ENCODE measurements around the gene CBX1. TPM values are rescaled to one million over a fixed set of nuclear protein-coding genes. Genes with fewer than 3 reads are reported as not detected.
A peak's percentile ranks its signal among the peaks of the same experiment; 100 is the strongest.

CBX1 gene
- total RNA-seq, 3 donors from 2014 or later (not counting 1 experiment from before 2014, with no cell fraction given): 16.9 to 25.4 (median 22.6) TPM

DNA sequence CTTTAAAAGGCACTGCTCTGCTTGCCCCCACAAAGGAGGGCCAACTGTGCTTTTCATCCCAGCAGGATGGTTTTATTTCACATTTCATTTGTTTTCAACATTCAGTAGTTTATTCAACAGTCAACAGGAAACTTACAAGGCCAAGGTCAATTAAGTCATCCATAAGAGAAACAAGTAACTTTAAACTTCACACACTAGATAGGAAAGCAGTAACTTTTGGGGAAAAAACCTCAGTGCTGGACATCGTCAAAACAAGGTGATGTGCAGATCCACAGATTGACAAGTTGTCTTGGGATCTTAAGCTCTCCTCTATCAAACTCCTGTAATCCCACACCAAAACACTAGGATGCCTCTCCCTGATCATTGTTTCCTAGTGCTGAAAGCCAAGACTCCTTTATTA lies 34.6 kb downstream of the CBX1 start:
- no peak for ATAC-seq
- Histone ChIP-seq H3K4me3 (ENCODE audit: low read length) (no peak overlapping the region), H3K27ac (ENCODE audit: low read length) (no peak overlapping the region), H3K9me3 (ENCODE audit: control insufficient read depth, insufficient read depth, low read length) (no peaks in the 10 kb centered on the region), H3K4me1 (ENCODE audit: control insufficient read depth, insufficient read depth, low read length) (no peaks in the 10 kb centered on the region), H3K27me3 (ENCODE audit: control insufficient read depth, insufficient read depth, low read length) (no peaks in the 10 kb centered on the region), H3K36me3 (ENCODE audit: control insufficient read depth, insufficient read depth, low read length) (peaks cover 39% of the 10 kb centered on the region)
- Mint-ChIP-seq H3K36me3 (no peaks in the 10 kb centered on the region), H3K9me3 (no peaks in the 10 kb centered on the region), H3K4me3 (no peak overlapping the region), H3K27ac (peak overlapping the region in 1 of 2 donors; percentile 31), H3K27me3 (ENCODE audit: low read depth in 2 of 2) (no peaks in the 10 kb centered on the region), H3K4me1 (no peaks in the 10 kb centered on the region)
- no peak for DNase-seq
- WGBS (ENCODE audit: insufficient coverage): 100% methylated on average over 1 of the region's 1 CpG
- TF ChIP-seq, protein P1, sequence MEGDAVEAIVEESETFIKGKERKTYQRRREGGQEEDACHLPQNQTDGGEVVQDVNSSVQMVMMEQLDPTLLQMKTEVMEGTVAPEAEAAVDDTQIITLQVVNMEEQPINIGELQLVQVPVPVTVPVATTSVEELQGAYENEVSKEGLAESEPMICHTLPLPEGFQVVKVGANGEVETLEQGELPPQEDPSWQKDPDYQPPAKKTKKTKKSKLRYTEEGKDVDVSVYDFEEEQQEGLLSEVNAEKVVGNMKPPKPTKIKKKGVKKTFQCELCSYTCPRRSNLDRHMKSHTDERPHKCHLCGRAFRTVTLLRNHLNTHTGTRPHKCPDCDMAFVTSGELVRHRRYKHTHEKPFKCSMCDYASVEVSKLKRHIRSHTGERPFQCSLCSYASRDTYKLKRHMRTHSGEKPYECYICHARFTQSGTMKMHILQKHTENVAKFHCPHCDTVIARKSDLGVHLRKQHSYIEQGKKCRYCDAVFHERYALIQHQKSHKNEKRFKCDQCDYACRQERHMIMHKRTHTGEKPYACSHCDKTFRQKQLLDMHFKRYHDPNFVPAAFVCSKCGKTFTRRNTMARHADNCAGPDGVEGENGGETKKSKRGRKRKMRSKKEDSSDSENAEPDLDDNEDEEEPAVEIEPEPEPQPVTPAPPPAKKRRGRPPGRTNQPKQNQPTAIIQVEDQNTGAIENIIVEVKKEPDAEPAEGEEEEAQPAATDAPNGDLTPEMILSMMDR (IDR thresholded peaks at IDR 0.05): no peak
- intact Hi-C loops (cut with micrococcal nuclease): no loop called here

DNA sequence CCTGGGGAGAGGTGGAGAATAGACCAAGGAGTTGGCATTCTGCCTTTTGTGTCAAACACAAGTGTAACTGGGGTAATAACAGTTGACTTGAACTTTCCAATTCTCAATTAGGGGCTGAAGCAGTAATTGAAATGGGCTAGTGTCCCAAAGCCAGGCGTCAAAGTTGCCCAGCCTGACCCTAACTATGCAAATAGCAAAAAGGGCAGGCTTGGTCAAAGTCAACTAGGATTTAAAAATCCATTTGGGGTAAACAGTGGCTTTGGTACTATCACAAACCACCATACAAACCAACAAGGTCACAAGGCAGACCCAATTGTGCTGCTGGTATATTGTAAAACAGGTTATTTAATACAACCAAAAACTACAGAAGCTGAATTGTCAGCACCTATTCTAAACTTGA lies 35.1 kb downstream of the CBX1 start:
- intact Hi-C loops (cut with micrococcal nuclease): no loop called here

DNA sequence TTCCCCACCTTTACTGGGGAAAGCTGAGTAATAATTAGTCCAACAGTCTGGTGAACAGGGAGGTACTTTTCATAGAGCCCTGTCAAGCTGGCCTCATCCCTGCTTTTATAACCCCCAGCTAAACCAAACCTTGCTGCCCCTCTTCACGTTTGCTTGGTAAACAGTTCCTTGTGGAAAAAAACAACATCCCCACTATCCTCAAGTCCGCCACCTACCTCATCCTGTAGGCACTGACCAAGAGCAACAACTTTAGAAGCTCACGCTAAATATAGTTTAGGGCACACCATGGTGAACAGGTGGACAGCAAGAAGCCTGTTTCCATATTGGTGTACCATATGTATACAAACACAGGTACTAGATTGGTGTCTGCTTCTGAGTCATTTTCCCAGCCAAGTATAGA lies 36.6 kb downstream of the CBX1 start:
- Histone ChIP-seq H3K9me3 (ENCODE audit: control insufficient read depth, insufficient read depth, low read length) (no peaks in the 10 kb centered on the region), H3K27me3 (ENCODE audit: control insufficient read depth, insufficient read depth, low read length) (no peaks in the 10 kb centered on the region), H3K4me3 (ENCODE audit: low read length) (no peak overlapping the region), H3K4me1 (ENCODE audit: control insufficient read depth, insufficient read depth, low read length) (no peaks in the 10 kb centered on the region), H3K27ac (ENCODE audit: low read length) (no peak overlapping the region), H3K36me3 (ENCODE audit: control insufficient read depth, insufficient read depth, low read length) (peaks cover 46% of the 10 kb centered on the region)
- ATAC-seq: no peak
- H3K36me3 Mint-ChIP-seq: no peaks in the 10 kb centered on the region
- 91% methylated on average over 3 of the region's 3 CpGs for WGBS (ENCODE audit: insufficient coverage)
- DNase-seq: no peak
- intact Hi-C loops (cut with micrococcal nuclease): no loop called here
- H3K27me3 Mint-ChIP-seq (ENCODE audit: low read depth in 2 of 2): no peaks in the 10 kb centered on the region
- TF ChIP-seq, protein P1 (IDR thresholded peaks at IDR 0.05): no peak
- peak overlapping the region in 1 of 2 donors; percentile 29 for H3K27ac Mint-ChIP-seq
- no peaks in the 10 kb centered on the region for H3K9me3 Mint-ChIP-seq
- H3K4me1 Mint-ChIP-seq: peaks cover 0 to 2% of the 10 kb centered on the region in 2 donors
- no peak overlapping the region for H3K4me3 Mint-ChIP-seq

More for the DNA sequence above, 35.1 kb downstream of the CBX1 start:
- no peaks in the 10 kb centered on the region for H3K27me3 Mint-ChIP-seq (ENCODE audit: low read depth in 2 of 2)
- Histone ChIP-seq H3K9me3 (ENCODE audit: control insufficient read depth, insufficient read depth, low read length) (no peaks in the 10 kb centered on the region), H3K36me3 (ENCODE audit: control insufficient read depth, insufficient read depth, low read length) (peaks cover 38% of the 10 kb centered on the region), H3K4me1 (ENCODE audit: control insufficient read depth, insufficient read depth, low read length) (no peaks in the 10 kb centered on the region), H3K4me3 (ENCODE audit: low read length) (no peak overlapping the region), H3K27ac (ENCODE audit: low read length) (no peak overlapping the region), H3K27me3 (ENCODE audit: control insufficient read depth, insufficient read depth, low read length) (no peaks in the 10 kb centered on the region)
- H3K27ac Mint-ChIP-seq: no peak overlapping the region
- ATAC-seq (no peak), DNase-seq (no peak)
- H3K4me1 Mint-ChIP-seq: no peaks in the 10 kb centered on the region
- no peak overlapping the region for H3K4me3 Mint-ChIP-seq
- H3K36me3 Mint-ChIP-seq: no peaks in the 10 kb centered on the region
- no peaks in the 10 kb centered on the region for H3K9me3 Mint-ChIP-seq
- WGBS (ENCODE audit: insufficient coverage): 100% methylated on average over 1 of the region's 1 CpG
- TF ChIP-seq, protein P1 (IDR thresholded peaks at IDR 0.05): no peak

DNA sequence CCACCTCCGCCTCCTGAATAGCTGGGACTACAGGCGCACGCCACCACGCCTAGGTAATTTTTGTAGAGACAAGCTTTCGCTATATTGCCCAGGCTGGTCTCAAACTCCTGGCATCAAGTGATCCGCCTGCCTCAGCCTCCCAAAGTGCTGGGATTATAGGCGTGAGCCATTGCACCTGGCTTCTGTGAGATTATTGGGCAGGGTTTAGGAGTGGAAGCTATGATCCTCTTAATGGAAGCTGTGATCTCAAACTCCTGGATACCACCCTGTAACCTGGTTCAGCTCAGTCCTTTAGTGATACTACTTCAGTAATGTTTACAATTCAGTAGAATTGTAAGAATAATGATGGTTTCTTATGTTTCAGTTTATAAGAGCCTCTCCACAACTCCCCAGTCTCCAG lies 39.0 kb downstream of the CBX1 start:
- TF ChIP-seq, protein P1 (IDR thresholded peaks at IDR 0.05): no peak
- Mint-ChIP-seq H3K27ac (no peak overlapping the region), H3K4me1 (peaks cover 0 to 9% of the 10 kb centered on the region in 2 donors), H3K36me3 (no peaks in the 10 kb centered on the region), H3K9me3 (no peaks in the 10 kb centered on the region), H3K27me3 (ENCODE audit: low read depth in 2 of 2) (no peaks in the 10 kb centered on the region), H3K4me3 (no peak overlapping the region)
- no peak overlapping the region for H3K27ac ChIP-seq (ENCODE audit: low read length)
- no peak for ATAC-seq
- H3K36me3 ChIP-seq (ENCODE audit: control insufficient read depth, insufficient read depth, low read length): peaks cover 67% of the 10 kb centered on the region
- intact Hi-C loops (cut with micrococcal nuclease): no loop called here
- H3K27me3 ChIP-seq (ENCODE audit: control insufficient read depth, insufficient read depth, low read length): no peaks in the 10 kb centered on the region
- H3K9me3 ChIP-seq (ENCODE audit: control insufficient read depth, insufficient read depth, low read length): no peaks in the 10 kb centered on the region
- no peak for DNase-seq
- WGBS (ENCODE audit: insufficient coverage): 97% methylated on average over 7 of the region's 7 CpGs
- H3K4me1 ChIP-seq (ENCODE audit: control insufficient read depth, insufficient read depth, low read length): no peaks in the 10 kb centered on the region
- H3K4me3 ChIP-seq (ENCODE audit: low read length): no peak overlapping the region

Measured in natural killer cell (primary cell).